ENCODE results near the gene GABPA.
"Not testable (repeated sequence)": the region's sequence is repeated elsewhere in the genome, so short reads cannot be mapped to it uniquely, and the experiment has no call there.

The GABPA gene

DNA sequence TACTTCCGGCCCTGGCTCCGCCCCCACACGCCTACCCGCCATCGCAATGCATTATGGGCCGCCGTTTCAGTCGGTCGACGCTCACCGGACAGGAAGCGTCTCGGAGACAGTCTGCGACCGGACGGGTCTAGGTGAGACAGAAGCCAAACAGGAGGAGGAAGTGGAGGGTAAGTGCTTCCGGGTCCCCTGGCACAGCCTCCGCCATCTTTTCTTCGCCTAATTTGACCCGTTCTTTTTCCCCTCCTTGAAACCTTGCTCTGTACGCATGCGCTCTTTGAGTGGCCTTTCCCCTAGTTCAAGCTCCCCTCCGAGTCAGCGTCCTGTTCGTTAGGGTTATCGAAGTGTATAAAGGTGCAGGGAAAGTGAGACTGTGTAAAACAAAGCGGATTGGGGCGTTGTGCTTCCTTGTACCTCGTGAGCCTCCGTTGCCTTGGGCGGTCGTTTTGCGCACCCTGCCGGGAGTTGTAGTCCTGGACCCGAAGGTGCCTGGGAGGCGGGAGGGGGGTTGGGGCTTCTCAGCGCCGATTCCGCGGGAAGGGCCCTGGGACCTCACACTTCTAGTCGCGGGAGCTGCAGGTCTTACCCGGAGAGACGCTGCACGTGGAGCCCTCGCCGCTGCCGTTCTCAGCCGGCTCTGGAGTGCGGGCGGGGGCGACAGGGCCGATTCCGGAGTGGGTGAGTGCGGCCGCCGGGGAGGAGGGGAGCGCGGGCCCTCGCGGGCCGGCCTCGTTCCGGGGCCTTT is at the start of gene GABPA, which contains the start of gene ATP5PF:
Gene GABPA (plus strand): TSS at position 69 of the 742 bp plus-strand sequence. CDS start 6,627 bp downstream, outside the sequence.
Gene ATP5PF (minus strand): TSS at position 1 of the 742 bp plus-strand sequence. CDS start 5,110 bp downstream, outside the sequence.
- DNase-seq (ENCODE audit: low read depth) = peak; percentile 98

GRCh38 chr21:25687787-25688186 is 47.0 kb upstream of the GABPA start:
- no peak for DNase-seq (ENCODE audit: low read depth)

GRCh38 chr21:25688275-25689155 is 46.3 kb upstream of the GABPA start:
- DNase-seq (ENCODE audit: low read depth) = no peak

DNA sequence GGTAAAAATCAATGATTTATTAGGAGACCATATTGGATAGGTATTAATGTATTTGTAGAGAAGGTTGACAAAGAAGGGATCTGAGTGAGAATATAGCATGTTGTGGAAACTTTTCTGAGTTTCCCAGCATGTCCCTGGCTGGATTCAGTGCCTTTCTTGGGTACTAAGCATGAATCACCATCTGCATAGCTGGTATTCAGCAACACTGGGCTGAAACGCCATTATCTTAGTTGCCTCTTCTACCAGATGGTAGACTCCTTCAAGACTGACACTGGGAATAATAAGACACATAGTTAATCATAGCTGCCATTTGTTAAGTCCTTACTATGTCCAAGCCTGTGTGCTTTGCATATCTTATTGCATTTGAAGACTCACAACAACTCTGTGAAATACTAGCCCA is 45.5 kb upstream of the GABPA start:
- no peak for DNase-seq (ENCODE audit: low read depth)

DNA sequence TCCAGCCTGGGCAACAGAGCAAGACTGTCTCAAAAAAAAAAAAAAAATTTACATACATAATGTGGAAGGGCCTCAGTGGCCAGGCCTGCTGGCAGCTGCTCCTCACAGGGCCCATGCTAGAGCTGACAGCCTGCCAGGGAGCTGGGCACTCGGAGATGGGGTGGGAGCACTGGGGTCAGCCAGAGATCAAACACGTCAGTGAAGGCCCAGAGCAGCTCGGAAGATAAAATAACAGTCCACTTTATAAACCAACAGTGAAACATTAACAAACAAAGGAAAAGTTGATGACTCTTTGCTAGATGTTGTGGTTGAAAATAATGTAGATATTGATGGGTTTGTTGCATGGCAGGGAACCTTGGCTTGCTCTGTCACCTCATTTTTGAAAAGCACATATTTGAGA is 42.8 kb upstream of the GABPA start:
- no peak for DNase-seq (ENCODE audit: low read depth)

- DNase-seq (ENCODE audit: low read depth) = not testable (repeated sequence)
Observed at GRCh38 chr21:25695461-25695860, 39.3 kb upstream of the GABPA start.

GRCh38 chr21:25700741-25701140 is 34.0 kb upstream of the GABPA start:
- DNase-seq (ENCODE audit: low read depth) = no peak

DNA sequence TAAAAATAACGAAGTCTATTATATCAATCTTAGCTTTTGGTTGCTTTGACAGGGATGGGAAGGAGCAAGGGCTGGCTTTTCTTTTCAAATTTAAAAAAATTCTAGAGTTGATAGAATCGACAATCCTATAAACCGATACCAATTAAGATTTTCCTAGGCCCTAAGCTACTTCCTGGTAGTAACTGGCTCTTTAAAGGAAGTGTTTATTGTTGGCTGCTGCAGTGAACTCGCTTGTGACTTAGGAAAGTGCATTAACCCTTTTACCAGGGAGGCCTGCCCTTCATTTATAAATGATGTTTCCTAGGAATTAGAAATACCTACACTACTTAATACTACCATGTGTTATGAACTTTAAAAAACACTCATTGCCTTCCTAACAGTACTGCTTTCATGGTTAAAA is 33.2 kb upstream of the GABPA start:
- DNase-seq (ENCODE audit: low read depth) = no peak

GRCh38 chr21:25708467-25709065 is 26.2 kb upstream of the GABPA start:
- DNase-seq (ENCODE audit: low read depth) = peak; percentile 14

DNA sequence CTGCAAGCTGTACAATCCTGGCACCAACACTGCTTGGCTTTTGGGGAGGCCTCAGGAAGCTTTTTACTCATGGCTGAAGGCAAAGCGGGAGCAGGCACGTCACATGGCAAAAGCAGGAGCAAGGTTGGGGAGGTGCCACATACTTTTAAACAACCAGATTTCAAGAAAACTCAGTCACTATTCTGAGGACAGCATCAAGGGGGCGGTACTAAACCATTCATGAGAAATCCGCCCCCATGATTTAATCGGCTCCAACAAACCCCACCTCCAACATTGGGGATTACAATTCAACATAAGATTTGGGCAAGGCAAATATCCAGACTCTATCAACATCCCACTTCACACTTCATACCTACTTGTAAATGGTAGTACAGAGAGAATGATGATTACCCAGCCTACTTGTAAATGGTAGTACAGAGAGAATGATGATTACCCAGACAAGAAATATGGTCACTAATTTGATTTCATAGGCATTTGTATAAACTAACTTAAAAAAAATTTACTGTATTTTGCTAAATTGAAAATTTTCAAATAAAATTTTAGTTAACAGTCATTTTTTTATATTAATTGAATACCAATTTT is 25.0 kb upstream of the GABPA start:
- no peak for DNase-seq (ENCODE audit: low read depth)

DNA sequence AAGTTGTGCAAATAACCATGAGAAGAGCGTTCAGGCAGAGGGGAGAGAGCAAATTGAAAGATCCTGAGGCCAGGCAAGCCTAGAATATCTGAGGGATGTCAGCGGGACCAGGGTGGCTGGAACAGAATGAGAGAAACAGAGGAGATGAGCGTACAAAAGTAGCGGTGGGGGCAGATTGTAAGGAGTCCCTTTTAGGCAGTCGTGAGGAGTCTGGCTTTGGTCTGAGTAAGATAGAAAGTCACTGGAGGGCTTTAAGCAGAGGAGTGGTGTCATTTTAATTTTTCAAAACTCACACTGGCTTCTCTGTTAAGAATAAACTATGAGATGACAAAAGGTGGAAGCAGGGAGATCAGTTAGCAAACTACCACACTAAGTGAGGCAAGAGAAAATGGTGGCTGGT is 24.2 kb upstream of the GABPA start:
- DNase-seq (ENCODE audit: low read depth) = no peak

DNA sequence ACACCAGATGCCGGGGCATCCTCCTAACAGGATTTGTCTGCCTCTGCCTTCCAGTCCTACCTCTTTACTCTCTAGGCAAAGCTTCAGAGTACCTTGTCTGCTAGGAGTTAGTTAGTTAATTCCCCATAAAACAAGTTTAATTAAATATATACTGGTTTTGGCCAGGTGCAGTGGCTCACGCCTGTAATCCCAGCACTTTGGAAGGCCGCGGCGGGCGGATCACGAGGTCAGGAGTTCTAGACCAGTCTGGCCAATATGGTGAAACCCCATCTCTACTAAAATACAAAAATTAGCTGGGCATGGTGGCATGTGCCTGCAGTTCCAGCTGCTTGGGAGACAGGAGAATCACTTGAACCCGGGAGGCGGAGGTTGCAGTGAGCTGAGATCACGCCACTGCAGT is 20.7 kb upstream of the GABPA start:
- not testable (repeated sequence) for DNase-seq (ENCODE audit: low read depth)

- DNase-seq (ENCODE audit: low read depth) = no peak
Observed at GRCh38 chr21:25717491-25718147, 17.2 kb upstream of the GABPA start.

- no peak for DNase-seq (ENCODE audit: low read depth)
Observed at GRCh38 chr21:25721987-25722386, 12.8 kb upstream of the GABPA start.

- no peak for DNase-seq (ENCODE audit: low read depth)
Observed at GRCh38 chr21:25722631-25723030, 12.1 kb upstream of the GABPA start.

- no peak for DNase-seq (ENCODE audit: low read depth)
Observed at GRCh38 chr21:25732091-25732760, 2.5 kb upstream of the GABPA start.

DNA sequence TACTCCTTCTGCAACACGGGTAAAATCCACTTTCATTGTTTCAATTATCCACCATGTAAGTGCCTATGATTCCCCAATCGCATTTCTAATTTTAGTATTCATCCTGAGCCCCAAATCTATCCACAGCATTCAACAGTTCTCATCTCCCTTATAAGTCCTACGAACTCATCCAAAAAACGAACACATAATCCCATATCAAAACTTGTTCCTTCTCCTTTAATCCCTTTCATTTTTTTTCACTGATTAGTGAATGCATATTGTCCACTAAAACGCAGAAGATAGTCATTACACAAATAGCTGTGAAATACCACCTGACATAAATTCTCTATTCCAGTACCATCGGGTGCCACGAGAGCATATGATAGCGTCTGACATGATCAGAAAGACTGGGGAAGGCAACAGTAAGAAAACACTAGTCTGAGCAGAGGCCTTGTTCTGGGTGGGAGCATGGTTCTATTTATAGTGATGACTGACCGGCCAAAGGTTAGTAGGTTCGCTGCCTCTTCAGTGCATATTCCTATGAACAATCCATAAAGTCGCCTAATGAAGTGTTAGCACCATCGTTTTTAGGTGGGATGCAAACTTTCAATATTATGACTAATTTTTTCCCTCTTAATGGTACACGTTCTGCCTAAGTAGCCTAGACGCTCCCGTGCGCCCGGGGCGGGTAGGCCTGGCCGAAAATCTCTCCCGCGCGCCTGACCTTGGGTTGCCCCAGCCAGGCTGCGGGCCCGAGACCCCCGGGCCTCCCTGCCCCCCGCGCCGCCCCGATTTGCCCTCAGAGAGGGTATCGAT is 716 bp upstream of the GABPA start:
- DNase-seq (ENCODE audit: low read depth) = no peak

DNA sequence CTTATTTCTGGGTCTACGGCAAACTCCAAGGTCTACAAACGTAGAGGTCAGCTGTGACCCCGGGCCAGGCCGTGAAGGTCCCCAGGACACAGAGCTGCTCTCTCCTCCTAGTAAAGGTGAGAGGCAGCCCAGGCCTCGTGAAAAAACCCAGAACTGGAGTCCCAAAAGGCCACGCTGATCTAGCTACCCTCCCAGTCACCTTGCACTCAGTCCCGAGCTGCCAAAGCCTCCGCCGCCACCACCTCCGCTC is 193 bp upstream of the GABPA start:
- DNase-seq (ENCODE audit: low read depth) = no peak

GRCh38 chr21:25735646-25736597 is 1.1 kb downstream of the GABPA start:
- peak; percentile 37 for DNase-seq (ENCODE audit: low read depth)

Data from stimulated activated CD8-positive, alpha-beta memory T cell treated with anti-CD3 and anti-CD28 coated beads, Interleukin-15, amount 100 ng/mL, for 1 hour (primary cell).